Keratinocyte (primary cell): ENCODE data around the gene PPP4R2.

Experiments
- CTCF ChIP-seq, 3 experiments: IDR thresholded peaks in 1 of 3; conservative IDR thresholded peaks in 1 of 3; optimal IDR thresholded peaks in 1 of 3; 2 replicates in 2 of 3; 3 replicates in 1 of 3; pipeline versions ENCODE3 to v1.5.1; 2011; ENCODE audit warnings: low read length in 3 of 3, mild to moderate bottlenecking in 3 of 3, moderate library complexity in 2 of 3, control low read depth in 1 of 3, inconsistent platforms in 1 of 3; ENCODE audit not compliant: insufficient read depth in 2 of 3; ENCODE audit errors: extremely low read depth in 1 of 3
- EZH2 ChIP-seq: IDR thresholded peaks from one replicate; pipeline ENCODE4 v1.6.1; 2012; ENCODE audit warnings: inconsistent platforms, mild to moderate bottlenecking, low read length, moderate library complexity

- TF ChIP-seq CTCF (optimal IDR thresholded peaks at IDR 0.05 in 1 of 3, IDR thresholded peaks at IDR 0.05 in 1 of 3, conservative IDR thresholded peaks at IDR 0.05 in 1 of 3; ENCODE audit: extremely low read depth in 1 of 3, insufficient read depth in 2 of 3, low read length in 3 of 3) (no peak), EZH2 (no peak)
These were observed 39.3 kb upstream of the PPP4R2 start for GRCh38 chr3:72957297-72957696.
